ENCODE measurements around the gene ART1. TPM values are rescaled to one million over a fixed set of nuclear protein-coding genes. Genes with fewer than 3 reads are reported as not detected.

The ART1 gene
- total and polyA plus RNA-seq, 3 donors from 2014 or later: 0.79 TPM; not detected in 1

GRCh38 chr11:3609416-3610265 is 35.3 kb upstream of the ART1 start:
- H3K27me3 ChIP-seq: no peaks in the 10 kb centered on the region
- intact Hi-C loops (cut with DNase I; ENCODE audit: low total_unique reads): no loop called here
- WGBS, 2 donors: 67 to 69% methylated on average over 7 of the region's 7 CpGs
- H3K9me3 ChIP-seq: no peaks in the 10 kb centered on the region
- H3K36me3 ChIP-seq (ENCODE audit: low read depth, missing control alignments): no peaks in the 10 kb centered on the region
- H3K4me1 ChIP-seq: no peaks in the 10 kb centered on the region
- H3K4me3 ChIP-seq: no peak overlapping the region
- DNase-seq: peak; percentile 23
- TF ChIP-seq CTCF (IDR thresholded peaks at IDR 0.05) (peak; percentile 38 to 97 (median 79)), POLR2A (IDR thresholded peaks at IDR 0.05) (no peak)
- H3K27ac ChIP-seq: no peak overlapping the region

GRCh38 chr11:3610846-3611245 is 34.1 kb upstream of the ART1 start:
- H3K9me3 ChIP-seq: no peaks in the 10 kb centered on the region
- H3K4me3 ChIP-seq: no peak overlapping the region
- no peaks in the 10 kb centered on the region for H3K27me3 ChIP-seq
- WGBS, 2 donors: 87 to 90% methylated on average over 4 of the region's 4 CpGs
- H3K36me3 ChIP-seq (ENCODE audit: low read depth, missing control alignments): no peaks in the 10 kb centered on the region
- no peak for DNase-seq
- no peak overlapping the region for H3K27ac ChIP-seq
- no peak for TF ChIP-seq CTCF (IDR thresholded peaks at IDR 0.05)
- no peak for TF ChIP-seq POLR2A (IDR thresholded peaks at IDR 0.05)
- H3K4me1 ChIP-seq: no peaks in the 10 kb centered on the region
- intact Hi-C loops (cut with DNase I; ENCODE audit: low total_unique reads): no loop called here

- Histone ChIP-seq H3K36me3 (ENCODE audit: low read depth, missing control alignments) (no peaks in the 10 kb centered on the region), H3K27me3 (no peaks in the 10 kb centered on the region), H3K9me3 (no peaks in the 10 kb centered on the region), H3K4me3 (no peak overlapping the region), H3K27ac (no peak overlapping the region), H3K4me1 (no peaks in the 10 kb centered on the region)
- DNase-seq: no peak
- WGBS, 2 donors: 97 to 100% methylated on average over 3 of the region's 3 CpGs
- TF ChIP-seq POLR2A (IDR thresholded peaks at IDR 0.05) (no peak), CTCF (IDR thresholded peaks at IDR 0.05) (no peak)
- intact Hi-C loops (cut with DNase I; ENCODE audit: low total_unique reads): no loop called here
Measured at GRCh38 chr11:3611976-3612678, 32.8 kb upstream of the ART1 start.

- no peaks in the 10 kb centered on the region for H3K27me3 ChIP-seq
- H3K4me1 ChIP-seq: no peaks in the 10 kb centered on the region
- WGBS, 2 donors: 80 to 82% methylated on average over 10 of the region's 10 CpGs
- H3K27ac ChIP-seq: no peak overlapping the region
- intact Hi-C loops (cut with DNase I; ENCODE audit: low total_unique reads): no loop called here
- no peaks in the 10 kb centered on the region for H3K36me3 ChIP-seq (ENCODE audit: low read depth, missing control alignments)
- H3K4me3 ChIP-seq: no peak overlapping the region
- TF ChIP-seq CTCF (IDR thresholded peaks at IDR 0.05) (no peak), POLR2A (IDR thresholded peaks at IDR 0.05) (no peak)
- H3K9me3 ChIP-seq: no peaks in the 10 kb centered on the region
- DNase-seq: no peak
Measured at GRCh38 chr11:3613998-3614741, 30.8 kb upstream of the ART1 start.

Data from testis (tissue), 3 donors.